ENCODE measurements around the gene SPATA31C1.
A peak's percentile ranks its signal among the peaks of the same experiment; 100 is the strongest.
"Not testable (repeated sequence)": the region's sequence is repeated elsewhere in the genome, so short reads cannot be mapped to it uniquely, and the experiment has no call there.

SPATA31C1 gene

GRCh38 chr9:87894998-87895625, 22.6 kb upstream of the SPATA31C1 start:
- Mint-ChIP-seq H3K27ac (no peak overlapping the region), H3K36me3 (ENCODE audit: low read depth) (peaks cover 2% of the 10 kb centered on the region), H3K4me3 (no peak overlapping the region), H3K4me1 (no peaks in the 10 kb centered on the region), H3K27me3 (peaks cover 24% of the 10 kb centered on the region), H3K9me3 (peaks cover 14% of the 10 kb centered on the region)
- ATAC-seq (no peak), DNase-seq (no peak)

- Mint-ChIP-seq H3K27me3 (peaks cover 28% of the 10 kb centered on the region), H3K4me3 (no peak overlapping the region), H3K9me3 (peaks cover 18% of the 10 kb centered on the region), H3K36me3 (ENCODE audit: low read depth) (peaks cover 2% of the 10 kb centered on the region), H3K4me1 (no peaks in the 10 kb centered on the region), H3K27ac (no peak overlapping the region)
- ATAC-seq, result no peak
- no peak for DNase-seq
Observed at GRCh38 chr9:87896891-87897290, 20.9 kb upstream of the SPATA31C1 start.

GRCh38 chr9:87898151-87898550, 19.6 kb upstream of the SPATA31C1 start:
- Mint-ChIP-seq H3K27me3 (peaks cover 28% of the 10 kb centered on the region), H3K4me1 (no peaks in the 10 kb centered on the region), H3K36me3 (ENCODE audit: low read depth) (peaks cover 2% of the 10 kb centered on the region), H3K9me3 (peaks cover 21% of the 10 kb centered on the region), H3K27ac (no peak overlapping the region), H3K4me3 (no peak overlapping the region)
- ATAC-seq, result no peak
- DNase-seq, result no peak

- H3K36me3 Mint-ChIP-seq (ENCODE audit: low read depth); DNase-seq; H3K27ac Mint-ChIP-seq; H3K4me3 Mint-ChIP-seq; ATAC-seq; H3K4me1 Mint-ChIP-seq: not testable (repeated sequence)
- peaks cover 30% of the 10 kb centered on the region for H3K9me3 Mint-ChIP-seq
- H3K27me3 Mint-ChIP-seq, result peaks cover 26% of the 10 kb centered on the region
Observed at GRCh38 chr9:87902371-87902770, 15.4 kb upstream of the SPATA31C1 start.

- Mint-ChIP-seq H3K9me3 (peaks cover 8% of the 10 kb centered on the region), H3K4me1 (no peaks in the 10 kb centered on the region), H3K4me3 (no peak overlapping the region), H3K27ac (no peak overlapping the region), H3K36me3 (ENCODE audit: low read depth) (no peaks in the 10 kb centered on the region), H3K27me3 (peaks cover 6% of the 10 kb centered on the region)
- no peak for DNase-seq
- no peak for ATAC-seq
Observed at GRCh38 chr9:87909310-87910041, 8.3 kb upstream of the SPATA31C1 start.

GRCh38 chr9:87910821-87911220, 6.9 kb upstream of the SPATA31C1 start:
- no peaks in the 10 kb centered on the region for H3K36me3 Mint-ChIP-seq (ENCODE audit: low read depth)
- DNase-seq (no peak), ATAC-seq (no peak)
- no peak overlapping the region for H3K27ac Mint-ChIP-seq
- no peaks in the 10 kb centered on the region for H3K4me1 Mint-ChIP-seq
- H3K27me3 Mint-ChIP-seq, result peaks cover 6% of the 10 kb centered on the region
- H3K4me3 Mint-ChIP-seq, result no peak overlapping the region
- no peaks in the 10 kb centered on the region for H3K9me3 Mint-ChIP-seq

- not testable (repeated sequence) for H3K4me3 Mint-ChIP-seq; H3K36me3 Mint-ChIP-seq (ENCODE audit: low read depth); H3K27ac Mint-ChIP-seq; H3K27me3 Mint-ChIP-seq; DNase-seq; ATAC-seq; H3K9me3 Mint-ChIP-seq; H3K4me1 Mint-ChIP-seq
Observed at GRCh38 chr9:87919013-87919412, 1.3 kb downstream of the SPATA31C1 start.

- DNase-seq; H3K9me3 Mint-ChIP-seq; ATAC-seq; H3K4me3 Mint-ChIP-seq; H3K27me3 Mint-ChIP-seq; H3K4me1 Mint-ChIP-seq; H3K36me3 Mint-ChIP-seq (ENCODE audit: low read depth); H3K27ac Mint-ChIP-seq: not testable (repeated sequence)
Observed at GRCh38 chr9:87921561-87921960, 3.8 kb downstream of the SPATA31C1 start.

- H3K36me3 Mint-ChIP-seq (ENCODE audit: low read depth); H3K27ac Mint-ChIP-seq; H3K9me3 Mint-ChIP-seq; DNase-seq; H3K4me3 Mint-ChIP-seq; H3K4me1 Mint-ChIP-seq; ATAC-seq; H3K27me3 Mint-ChIP-seq: not testable (repeated sequence)
Observed at GRCh38 chr9:87923012-87923411, 5.2 kb downstream of the SPATA31C1 start.

GRCh38 chr9:87924851-87925250, 7.1 kb downstream of the SPATA31C1 start:
- H3K4me1 Mint-ChIP-seq; ATAC-seq; H3K9me3 Mint-ChIP-seq; H3K36me3 Mint-ChIP-seq (ENCODE audit: low read depth); H3K27me3 Mint-ChIP-seq; H3K4me3 Mint-ChIP-seq; H3K27ac Mint-ChIP-seq; DNase-seq: not testable (repeated sequence)

- H3K4me3 Mint-ChIP-seq; H3K4me1 Mint-ChIP-seq; H3K27ac Mint-ChIP-seq; ATAC-seq; H3K27me3 Mint-ChIP-seq; DNase-seq; H3K36me3 Mint-ChIP-seq (ENCODE audit: low read depth); H3K9me3 Mint-ChIP-seq: not testable (repeated sequence)
Observed at GRCh38 chr9:87929152-87929551, 11.4 kb downstream of the SPATA31C1 start.

- not testable (repeated sequence) for H3K4me1 Mint-ChIP-seq; H3K27ac Mint-ChIP-seq; DNase-seq; H3K36me3 Mint-ChIP-seq (ENCODE audit: low read depth); H3K9me3 Mint-ChIP-seq; ATAC-seq; H3K4me3 Mint-ChIP-seq
- H3K27me3 Mint-ChIP-seq, result peaks cover 12% of the 10 kb centered on the region
Observed at GRCh38 chr9:87934444-87934843, 16.7 kb downstream of the SPATA31C1 start.

GRCh38 chr9:87937352-87937751, 19.6 kb downstream of the SPATA31C1 start:
- not testable (repeated sequence) for H3K36me3 Mint-ChIP-seq (ENCODE audit: low read depth); DNase-seq; H3K4me1 Mint-ChIP-seq; H3K4me3 Mint-ChIP-seq; H3K9me3 Mint-ChIP-seq; H3K27ac Mint-ChIP-seq
- ATAC-seq, result peak; percentile 52
- H3K27me3 Mint-ChIP-seq, result peaks cover 12% of the 10 kb centered on the region

GRCh38 chr9:87937918-87938317, 20.2 kb downstream of the SPATA31C1 start:
- H3K9me3 Mint-ChIP-seq; ATAC-seq; DNase-seq; H3K4me3 Mint-ChIP-seq; H3K36me3 Mint-ChIP-seq (ENCODE audit: low read depth); H3K4me1 Mint-ChIP-seq; H3K27ac Mint-ChIP-seq: not testable (repeated sequence)
- H3K27me3 Mint-ChIP-seq, result peaks cover 13% of the 10 kb centered on the region

- not testable (repeated sequence) for H3K4me1 Mint-ChIP-seq; H3K36me3 Mint-ChIP-seq (ENCODE audit: low read depth); ATAC-seq; H3K9me3 Mint-ChIP-seq; DNase-seq; H3K27ac Mint-ChIP-seq; H3K4me3 Mint-ChIP-seq
- peaks cover 13% of the 10 kb centered on the region for H3K27me3 Mint-ChIP-seq
Observed at GRCh38 chr9:87938336-87938735, 20.6 kb downstream of the SPATA31C1 start.
